BLaER1 treated with 17β-estradiol and CSF1 and Interleukin-3, amounts not matched to agents 10 nM and 100 nM (cell line): Measurements from ENCODE around the gene MTCL1.

Experiments
- H3K27ac ChIP-seq, 11 experiments: shearing (Covaris generic); formaldehyde crosslinking; 2 replicates each; pipeline ENCODE4 v1.8.1; 2022
- H3K27me3 ChIP-seq, 11 experiments: shearing (Covaris generic); formaldehyde crosslinking; 2 replicates each; pipeline ENCODE4 v1.8.1; 2022
- H3K36me3 ChIP-seq, 11 experiments: shearing (Covaris generic); formaldehyde crosslinking; 2 replicates each; pipeline ENCODE4 v1.8.1; 2022
- H3K4me1 ChIP-seq, 10 experiments: shearing (Covaris generic); formaldehyde crosslinking; 2 replicates each; pipeline ENCODE4 v1.8.1; 2022
- H3K4me2 ChIP-seq, 11 experiments: shearing (Covaris generic); formaldehyde crosslinking; 2 replicates each; pipeline ENCODE4 v1.8.1; 2022
- H3K4me3 ChIP-seq, 10 experiments: shearing (Covaris generic); formaldehyde crosslinking; 2 replicates each; pipeline ENCODE4 v1.8.1; 2022
- H3K9ac ChIP-seq, 11 experiments: shearing (Covaris generic); formaldehyde crosslinking; 2 replicates each; pipeline ENCODE4 v1.8.1; 2022
- H3K9me3 ChIP-seq, 11 experiments: shearing (Covaris generic); formaldehyde crosslinking; replicated peaks in 1 of 11; 2 replicates each; pipeline ENCODE4 v1.8.1; 2022
- H4K20me1 ChIP-seq, 11 experiments: shearing (Covaris generic); formaldehyde crosslinking; 2 replicates each; pipeline ENCODE4 v1.8.1; 2022
- Cebpa-rat ChIP-seq, 11 experiments: shearing (Covaris generic); IDR thresholded peaks; 2 replicates each; pipeline ENCODE4 v1.8.1; 2022

MTCL1 gene

GRCh38 chr18:8820396-8821082 is 115.2 kb downstream of the MTCL1 start:
- H3K4me1 ChIP-seq, result peaks cover 12 to 60% (median 31%) of the 10 kb centered on the region in 10 experiments
- H3K9ac ChIP-seq, result no peak overlapping the region
- H3K4me3 ChIP-seq, result no peak overlapping the region
- H3K9me3 ChIP-seq, result no peaks in the 10 kb centered on the region
- peak overlapping the region in 3 of 11 experiments; percentile 0 to 36 (median 22); a peak in 5 of 22 replicates for H3K27ac ChIP-seq
- H3K27me3 ChIP-seq, result no peaks in the 10 kb centered on the region
- TF ChIP-seq Cebpa-rat (IDR thresholded peaks at IDR 0.05), result no peak
- H3K36me3 ChIP-seq, result peaks cover 0 to 100% (median 95%) of the 10 kb centered on the region in 11 experiments; a peak in 18 of 22 replicates
- H4K20me1 ChIP-seq, result peaks cover 0 to 46% (median 0%) of the 10 kb centered on the region in 11 experiments; a peak in 3 of 22 replicates
- H3K4me2 ChIP-seq, result peak overlapping the region in 1 of 11 experiments; percentile 38; a peak in 2 of 22 replicates

GRCh38 chr18:8821083-8821465 is 115.7 kb downstream of the MTCL1 start:
- Histone ChIP-seq H4K20me1 (peaks cover 0 to 45% (median 0%) of the 10 kb centered on the region in 11 experiments; a peak in 3 of 22 replicates), H3K27me3 (no peaks in the 10 kb centered on the region), H3K9ac (no peak overlapping the region), H3K4me1 (peaks cover 17 to 60% (median 33%) of the 10 kb centered on the region in 10 experiments), H3K4me3 (no peak overlapping the region), H3K9me3 (no peaks in the 10 kb centered on the region), H3K4me2 (peak overlapping the region in 1 of 11 experiments; percentile 38; a peak in 2 of 22 replicates), H3K36me3 (peaks cover 0 to 100% (median 95%) of the 10 kb centered on the region in 11 experiments; a peak in 18 of 22 replicates), H3K27ac (peak overlapping the region in 3 of 11 experiments; percentile 0 to 36 (median 22); a peak in 4 of 22 replicates)
- no peak for TF ChIP-seq Cebpa-rat (IDR thresholded peaks at IDR 0.05)

- H3K36me3 ChIP-seq, result peaks cover 0 to 100% (median 95%) of the 10 kb centered on the region in 11 experiments; a peak in 18 of 22 replicates
- peaks cover 0 to 46% (median 0%) of the 10 kb centered on the region in 11 experiments; a peak in 3 of 22 replicates for H4K20me1 ChIP-seq
- H3K9me3 ChIP-seq, result no peaks in the 10 kb centered on the region
- no peak overlapping the region for H3K27ac ChIP-seq
- H3K4me1 ChIP-seq, result peaks cover 16 to 60% (median 34%) of the 10 kb centered on the region in 10 experiments
- no peak overlapping the region for H3K4me3 ChIP-seq
- H3K4me2 ChIP-seq, result no peak overlapping the region
- no peak for TF ChIP-seq Cebpa-rat (IDR thresholded peaks at IDR 0.05)
- no peak overlapping the region for H3K9ac ChIP-seq
- no peaks in the 10 kb centered on the region for H3K27me3 ChIP-seq
Observed at GRCh38 chr18:8821531-8821930, 116.2 kb downstream of the MTCL1 start.

GRCh38 chr18:8822643-8823042 is 117.3 kb downstream of the MTCL1 start:
- Histone ChIP-seq H3K27ac (no peak overlapping the region), H3K9me3 (no peaks in the 10 kb centered on the region), H3K4me2 (no peak overlapping the region), H3K4me1 (peaks cover 7 to 61% (median 40%) of the 10 kb centered on the region in 10 experiments), H3K36me3 (peaks cover 0 to 100% (median 93%) of the 10 kb centered on the region in 11 experiments; a peak in 18 of 22 replicates), H3K27me3 (no peaks in the 10 kb centered on the region), H4K20me1 (peaks cover 0 to 43% (median 0%) of the 10 kb centered on the region in 11 experiments; a peak in 3 of 22 replicates), H3K4me3 (no peak overlapping the region), H3K9ac (no peak overlapping the region)
- no peak for TF ChIP-seq Cebpa-rat (IDR thresholded peaks at IDR 0.05)

GRCh38 chr18:8823530-8823929 is 118.2 kb downstream of the MTCL1 start:
- H3K9me3 ChIP-seq, result no peaks in the 10 kb centered on the region
- TF ChIP-seq Cebpa-rat (IDR thresholded peaks at IDR 0.05), result no peak
- H3K27ac ChIP-seq, result peak overlapping the region in 5 of 11 experiments; percentile 10 to 87 (median 32); a peak in 4 of 22 replicates
- peaks cover 10 to 63% (median 48%) of the 10 kb centered on the region in 10 experiments for H3K4me1 ChIP-seq
- H3K4me2 ChIP-seq, result no peak overlapping the region
- H3K36me3 ChIP-seq, result peaks cover 0 to 100% (median 85%) of the 10 kb centered on the region in 11 experiments; a peak in 18 of 22 replicates
- no peak overlapping the region for H3K4me3 ChIP-seq
- H3K27me3 ChIP-seq, result no peaks in the 10 kb centered on the region
- H4K20me1 ChIP-seq, result peaks cover 0 to 38% (median 0%) of the 10 kb centered on the region in 11 experiments; a peak in 3 of 22 replicates
- H3K9ac ChIP-seq, result peak overlapping the region in 1 of 11 experiments; percentile 21; a peak in 1 of 22 replicates

- Histone ChIP-seq H3K4me1 (peaks cover 18 to 76% (median 61%) of the 10 kb centered on the region in 10 experiments), H3K9me3 (no peaks in the 10 kb centered on the region), H3K9ac (peak overlapping the region in 1 of 11 experiments; percentile 10; a peak in 1 of 22 replicates), H3K4me3 (no peak overlapping the region), H3K27ac (peak overlapping the region in 5 of 11 experiments; percentile 3 to 87 (median 84); a peak in 8 of 22 replicates), H3K27me3 (no peaks in the 10 kb centered on the region), H3K36me3 (peaks cover 0 to 100% (median 72%) of the 10 kb centered on the region in 11 experiments; a peak in 18 of 22 replicates), H4K20me1 (peaks cover 0 to 33% (median 0%) of the 10 kb centered on the region in 11 experiments; a peak in 3 of 22 replicates), H3K4me2 (peak overlapping the region in 7 of 11 experiments; percentile 7 to 90 (median 82); a peak in 9 of 22 replicates)
- no peak for TF ChIP-seq Cebpa-rat (IDR thresholded peaks at IDR 0.05)
Observed at GRCh38 chr18:8824846-8825245, 119.5 kb downstream of the MTCL1 start.

GRCh38 chr18:8825273-8825672 is 119.9 kb downstream of the MTCL1 start:
- Histone ChIP-seq H4K20me1 (peaks cover 0 to 33% (median 0%) of the 10 kb centered on the region in 11 experiments; a peak in 3 of 22 replicates), H3K27ac (peak overlapping the region in 6 of 11 experiments; percentile 3 to 87 (median 81); a peak in 9 of 22 replicates), H3K4me1 (peaks cover 21 to 80% (median 66%) of the 10 kb centered on the region in 10 experiments), H3K4me2 (peak overlapping the region in 8 of 11 experiments; percentile 7 to 90 (median 82); a peak in 14 of 22 replicates), H3K9me3 (no peaks in the 10 kb centered on the region), H3K4me3 (no peak overlapping the region), H3K9ac (peak overlapping the region in 1 of 11 experiments; percentile 10; a peak in 1 of 22 replicates), H3K27me3 (no peaks in the 10 kb centered on the region), H3K36me3 (peaks cover 0 to 100% (median 70%) of the 10 kb centered on the region in 11 experiments; a peak in 18 of 22 replicates)
- no peak for TF ChIP-seq Cebpa-rat (IDR thresholded peaks at IDR 0.05)

- Histone ChIP-seq H3K4me1 (peaks cover 15 to 80% (median 70%) of the 10 kb centered on the region in 10 experiments), H3K4me2 (peak overlapping the region in 8 of 11 experiments; percentile 16 to 90 (median 82); a peak in 15 of 22 replicates), H3K36me3 (peaks cover 0 to 100% (median 65%) of the 10 kb centered on the region in 11 experiments; a peak in 18 of 22 replicates), H3K27ac (peak overlapping the region in 7 of 11 experiments; percentile 22 to 87 (median 78); a peak in 13 of 22 replicates), H4K20me1 (peaks cover 0 to 32% (median 0%) of the 10 kb centered on the region in 11 experiments; a peak in 3 of 22 replicates), H3K4me3 (no peak overlapping the region), H3K9me3 (no peaks in the 10 kb centered on the region), H3K27me3 (no peaks in the 10 kb centered on the region), H3K9ac (peak overlapping the region in 2 of 11 experiments; percentile 21 to 33; a peak in 1 of 22 replicates)
- no peak for TF ChIP-seq Cebpa-rat (IDR thresholded peaks at IDR 0.05)
Observed at GRCh38 chr18:8825729-8826375, 120.5 kb downstream of the MTCL1 start.
